SK-MEL-5 (cell line): Measurements from ENCODE around the gene STOML3. TPM values are rescaled to one million over a fixed set of nuclear protein-coding genes. Genes with fewer than 3 reads are reported as not detected.

Experiments
- DNase-seq: peaks from one replicate; pipeline ENCODE4 v3.0.0-alpha.2; 2016; ENCODE audit warnings: low read depth, low spot score
- in situ Hi-C: cut with HindIII; loops from 2 replicates; pipeline ENCODE4 v1.10.0; 2016; ENCODE audit warnings: low sequenced_read_pairs, high pct_unique_total_duplicates, low pct_unique_long_range_greater_than_20kb
- polyA plus RNA-seq, 2 experiments: library from polyadenylated mRNA; depleted of rRNA; stranded (reverse); fragments of >200 nt; gene quantifications; 2 replicates each; pipeline ENCODE4 v1.2.3, GENCODE V29; 2015
- total RNA-seq: library from RNA; depleted of rRNA; stranded (reverse); fragments of >200 nt; shearing (Covaris generic); gene quantifications from 2 replicates; pipeline ENCODE4 v1.2.3, GENCODE V29; 2014; rRNA removed

Gene STOML3
- total RNA-seq, result 0.13 TPM in 1 of 2 replicates, not detected in the other
- 0.06 TPM in 2 replicates for polyA plus RNA-seq (2015; cell fraction: cytosol; rRNA removed)
- polyA plus RNA-seq (2015; cell fraction: nucleus; rRNA removed), result not detected in 2 replicates

DNA sequence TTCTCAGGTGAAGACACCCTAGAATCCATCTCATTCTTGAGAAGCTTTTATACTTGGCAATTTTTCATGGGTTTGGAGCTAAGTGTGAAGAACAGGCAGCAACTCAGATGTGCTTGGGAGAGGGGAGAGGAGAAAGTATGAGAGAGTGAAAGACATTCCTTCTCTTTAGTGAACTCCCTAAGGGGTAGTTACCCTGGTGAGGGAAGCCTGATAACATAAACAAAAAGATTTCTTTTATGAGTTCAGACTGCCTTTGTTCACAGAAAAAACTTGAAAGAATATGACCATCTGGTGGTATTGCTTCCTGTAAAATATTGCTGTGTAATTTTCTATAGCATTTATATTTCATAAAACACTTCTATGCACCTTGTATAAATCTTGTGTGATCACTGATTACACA, at the start of gene STOML3:
TSS of gene STOML3 (minus strand) at position 139 of the 400 bp plus-strand sequence. CDS start at position 29, 110 bp downstream.
- in situ Hi-C loops, result no loop called here
- peak; percentile 74 for DNase-seq

DNA sequence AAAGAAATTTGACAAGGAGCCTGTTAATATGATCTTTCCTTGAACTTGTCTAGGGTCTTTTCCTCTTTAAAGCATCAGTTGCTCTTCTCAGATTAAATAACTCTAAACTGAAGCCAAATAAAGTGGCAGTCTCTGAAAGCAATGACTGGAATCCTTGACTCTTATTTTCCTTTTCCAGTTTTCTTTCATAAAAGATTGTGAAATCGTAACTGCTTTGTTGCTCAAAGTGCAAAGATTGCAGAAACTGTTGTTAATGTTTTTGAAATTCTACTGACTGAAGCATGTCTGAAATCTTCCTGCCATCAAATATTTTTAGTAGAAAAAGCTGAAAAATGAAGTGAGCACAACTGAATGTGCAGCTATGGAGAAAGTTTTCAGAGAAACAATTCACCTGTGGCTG, 49.6 kb upstream of the STOML3 start:
- in situ Hi-C loops, result no loop called here
- DNase-seq, result no peak

- in situ Hi-C loops, result no loop called here
- no peak for DNase-seq
Observed at GRCh38 chr13:39039041-39039440, 48.4 kb upstream of the STOML3 start.

DNA sequence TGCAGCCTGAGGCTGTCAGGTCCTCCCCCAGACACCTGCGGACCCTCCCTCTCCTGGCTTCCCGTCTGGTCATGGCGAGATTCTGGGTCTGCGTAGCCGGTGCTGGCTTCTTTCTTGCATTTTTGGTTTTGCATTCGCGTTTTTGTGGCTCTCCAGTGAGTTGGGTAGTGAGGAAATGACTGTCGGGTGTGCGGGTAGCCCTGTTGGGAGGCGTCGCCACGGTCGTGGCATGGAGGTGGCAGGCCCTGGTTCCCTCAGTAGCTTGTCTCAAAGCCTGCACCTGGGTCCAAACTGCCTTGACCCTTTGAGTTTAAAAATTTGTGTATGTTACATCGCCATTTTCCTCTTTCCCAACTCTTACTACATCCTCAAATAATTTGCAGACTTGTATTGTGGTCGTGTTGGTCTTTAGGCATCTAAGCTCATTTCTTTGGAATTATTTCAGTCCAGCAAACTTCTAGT, 48.0 kb upstream of the STOML3 start:
- in situ Hi-C loops, result no loop called here
- peak; percentile 39 for DNase-seq

GRCh38 chr13:39037880-39038568, 47.4 kb upstream of the STOML3 start, which contains the start of the genes NHLRC3 and PROSER1:
NHLRC3 (plus strand) TSS chr13:39038456; CDS start chr13:39038640, 184 bp downstream.
PROSER1 (minus strand) TSS chr13:39038089; CDS start chr13:39037242, 847 bp downstream.
- in situ Hi-C loops, result no loop called here
- DNase-seq, result peak; percentile 91

GRCh38 chr13:39037410-39037879, 46.8 kb upstream of the STOML3 start:
- in situ Hi-C loops, result no loop called here
- no peak for DNase-seq

GRCh38 chr13:39036212-39036611, 45.6 kb upstream of the STOML3 start:
- DNase-seq, result peak; percentile 17
- in situ Hi-C loops, result no loop called here

GRCh38 chr13:39035799-39036198, 45.2 kb upstream of the STOML3 start:
- no peak for DNase-seq
- in situ Hi-C loops, result no loop called here

DNA sequence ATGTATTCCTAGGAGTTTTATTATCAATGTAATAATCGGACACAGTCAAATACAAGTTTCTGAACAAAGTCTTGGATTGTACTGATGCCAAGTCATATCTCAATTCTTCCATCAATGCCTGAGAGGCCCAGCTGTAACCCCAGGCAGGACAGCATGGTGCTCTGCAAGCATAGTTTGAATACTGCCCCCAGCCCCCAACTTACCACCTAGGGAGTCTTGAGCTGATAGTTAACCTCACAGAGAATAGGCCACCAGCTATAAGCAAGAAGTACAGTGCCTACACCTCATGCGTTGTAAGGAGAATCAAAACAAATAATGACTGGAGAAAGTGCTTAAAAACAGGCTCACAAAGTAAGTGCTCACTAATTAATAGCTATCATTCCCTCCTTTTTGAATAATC, 44.6 kb upstream of the STOML3 start:
- in situ Hi-C loops, result no loop called here

GRCh38 chr13:39034085-39034484, 43.5 kb upstream of the STOML3 start:
- in situ Hi-C loops, result no loop called here

More for the DNA sequence above, 44.6 kb upstream of the STOML3 start:
- DNase-seq, result no peak

GRCh38 chr13:39032150-39032549, 41.5 kb upstream of the STOML3 start:
- in situ Hi-C loops, result no loop called here
- DNase-seq, result no peak

More at GRCh38 chr13:39034085-39034484, 43.5 kb upstream of the STOML3 start:
- DNase-seq, result no peak

GRCh38 chr13:39025433-39025839, 34.8 kb upstream of the STOML3 start:
- in situ Hi-C loops, result no loop called here
- peak; percentile 21 for DNase-seq

DNA sequence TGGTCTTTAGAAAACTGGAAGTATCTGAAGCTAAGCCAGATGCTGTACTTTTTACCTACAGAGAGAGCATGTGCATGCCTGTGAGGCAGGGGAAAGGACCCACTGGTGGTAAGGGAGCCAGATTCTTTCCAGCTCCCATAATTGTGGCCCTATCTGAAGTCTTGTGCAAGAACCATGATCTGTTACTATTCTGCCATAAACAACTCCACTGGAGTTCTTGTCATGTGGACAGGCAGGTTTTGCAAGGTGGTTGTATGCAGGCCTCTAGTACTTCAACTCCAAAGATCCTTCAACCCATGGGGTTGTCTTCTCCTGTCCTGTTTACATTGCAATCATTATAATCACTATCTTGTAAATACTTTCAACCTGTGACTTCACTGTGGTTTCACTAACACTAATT, 33.1 kb upstream of the STOML3 start:
- in situ Hi-C loops, result no loop called here

GRCh38 chr13:39023316-39023715, 32.7 kb upstream of the STOML3 start:
- in situ Hi-C loops, result no loop called here
- DNase-seq, result no peak

More for the DNA sequence above, 33.1 kb upstream of the STOML3 start:
- DNase-seq, result no peak

DNA sequence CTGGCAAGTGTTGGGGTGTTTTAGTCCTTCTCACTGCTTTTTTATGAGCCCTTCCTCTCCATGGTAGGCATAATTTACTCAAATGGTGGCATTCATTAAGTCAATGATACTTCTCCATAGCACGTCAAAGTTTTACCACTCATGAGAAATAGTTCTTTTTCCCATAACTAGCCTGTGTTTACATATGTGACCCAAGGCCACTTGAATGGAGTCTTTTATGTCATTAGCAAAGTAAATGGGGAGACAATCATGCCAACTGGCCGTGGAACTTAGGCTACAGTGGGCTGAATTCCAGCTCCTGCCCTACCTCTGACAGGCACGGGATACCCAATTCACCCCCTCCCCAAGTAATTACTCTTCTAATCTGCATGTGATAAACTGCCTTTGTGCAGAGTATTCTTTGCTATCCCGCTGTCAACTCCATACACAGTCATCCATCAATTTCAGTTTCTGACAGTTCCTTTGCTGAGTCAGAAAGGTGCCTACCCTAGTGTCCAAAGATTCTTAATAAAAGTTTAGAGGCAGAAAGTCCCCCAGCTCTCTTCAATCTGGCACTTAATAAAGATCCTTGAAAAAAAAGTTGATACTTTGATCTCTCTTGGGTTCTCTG, 30.3 kb upstream of the STOML3 start:
- no peak for DNase-seq
- in situ Hi-C loops, result no loop called here

GRCh38 chr13:39016787-39017186, 26.2 kb upstream of the STOML3 start:
- in situ Hi-C loops, result no loop called here
- peak; percentile 60 for DNase-seq

DNA sequence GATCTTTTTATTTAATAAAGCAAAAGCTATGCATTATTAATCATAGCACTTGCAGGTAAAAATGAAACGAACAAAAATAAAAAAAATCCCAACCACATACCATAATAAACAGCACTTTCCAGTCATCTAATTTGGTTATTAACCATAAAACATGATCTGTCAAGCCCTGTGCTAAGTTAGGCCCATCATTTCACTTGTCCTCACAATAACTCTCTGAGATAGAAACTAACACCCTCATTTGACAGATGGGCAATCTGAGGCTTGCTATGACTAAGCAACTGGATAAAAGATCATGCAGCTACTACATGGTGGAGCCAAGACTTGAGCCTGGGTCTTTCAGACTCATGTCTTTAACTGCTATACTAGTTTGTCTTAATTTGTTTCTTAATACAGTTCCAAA, 25.5 kb upstream of the STOML3 start:
- in situ Hi-C loops, result no loop called here

DNA sequence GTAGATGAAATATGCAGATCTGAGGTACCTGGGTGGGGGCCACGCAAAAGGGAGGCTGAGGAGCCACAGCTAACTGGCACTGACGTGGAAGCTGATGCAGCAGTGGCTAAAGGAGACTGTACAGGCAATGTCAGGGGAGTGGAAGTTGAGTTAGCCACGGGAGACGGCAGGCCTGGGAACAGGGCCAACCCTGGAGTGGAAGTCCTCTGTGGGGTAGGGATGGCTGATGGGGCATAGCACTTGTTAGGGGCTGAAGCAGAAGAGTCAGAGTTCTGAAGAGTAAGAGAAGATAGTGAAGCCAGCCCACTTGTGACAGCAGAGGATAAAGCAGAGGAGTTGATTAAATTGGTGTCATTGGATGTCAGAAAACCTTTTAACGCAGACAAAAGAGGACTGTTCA, 22.8 kb upstream of the STOML3 start:
- DNase-seq, result no peak
- in situ Hi-C loops, result no loop called here

More for the DNA sequence above, 25.5 kb upstream of the STOML3 start:
- DNase-seq, result no peak
